Uterus (tissue), 2 donors: ENCODE data around the gene SCN2A.

Experiments used
- CTCF ChIP-seq, 4 experiments: fragments of 200-600 bp in 2 of 4; fragments of 450-650 bp in 2 of 4; sonication (generic) in 2 of 4; IDR thresholded peaks; one replicate each; pipeline ENCODE4 v1.5.1; 2016 to 2019; ENCODE audit warnings: antibody characterized with exemption in 4 of 4, mild to moderate bottlenecking in 2 of 4, moderate library complexity in 1 of 4
- POLR2A ChIP-seq, 2 donors: fragments of 450-650 bp; IDR thresholded peaks; one replicate each; pipeline ENCODE4 v1.6.1; 2016; ENCODE audit warnings: antibody characterized with exemption in 2 of 2, mild to moderate bottlenecking in 1 of 2, moderate library complexity in 1 of 2

DNA sequence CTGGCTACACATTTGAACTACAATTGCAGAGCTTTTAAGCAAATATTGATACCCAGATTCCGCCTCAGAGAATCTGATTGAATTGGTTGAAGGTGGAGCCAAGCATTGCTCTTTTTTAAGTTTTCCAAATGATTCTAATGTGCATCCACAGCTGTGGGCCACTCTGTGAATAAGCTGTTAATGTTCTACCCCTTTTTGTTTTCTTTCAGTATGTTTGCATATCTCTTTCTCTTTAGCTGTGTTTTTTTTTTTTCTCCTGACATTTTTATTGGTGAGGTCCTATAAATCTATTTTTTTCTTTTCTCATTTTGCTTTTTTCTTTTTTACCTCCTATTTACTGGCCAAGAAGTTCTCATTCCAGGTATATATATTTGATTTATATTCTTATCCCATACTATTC is 41.9 kb upstream of the SCN2A start:
- TF ChIP-seq CTCF (IDR thresholded peaks at IDR 0.05): no peak
- TF ChIP-seq POLR2A (IDR thresholded peaks at IDR 0.05): no peak
